ENCODE data around the gene FAM237B.
A peak's percentile ranks its signal among the peaks of the same experiment; 100 is the strongest.
"Not testable (repeated sequence)": the region's sequence is repeated elsewhere in the genome, so short reads cannot be mapped to it uniquely, and the experiment has no call there.

FAM237B gene

GRCh38 chr7:90320801-90321494 lies at the start of gene FAM237B:
TSS of gene FAM237B (minus strand) at chr7:90321304. CDS start at chr7:90319748, 1,556 bp downstream.
- Histone ChIP-seq H3K9ac (ENCODE audit: low read length) (peak within 1 kb of the TSS; percentile 50), H3K27me3 (ENCODE audit: control insufficient read depth, insufficient read depth, low read length) (peaks cover 60% of the 10 kb centered on the region), H3K27ac (ENCODE audit: low read depth, low read length) (no peak within 1 kb of the TSS), H3K4me3 (ENCODE audit: low read depth, low read length) (peak within 1 kb of the TSS; percentile 73), H3K9me3 (ENCODE audit: control insufficient read depth, insufficient read depth, low read depth, low read length) (no peaks in the 10 kb centered on the region), H3K36me3 (ENCODE audit: control insufficient read depth, insufficient read depth, low read length) (no peaks in the 10 kb centered on the region), H3K4me1 (ENCODE audit: control insufficient read depth, insufficient read depth, low read length) (0 out of 2 replicates have a peak, but pooled peaks cover 8% of the 10 kb centered on the region)

- no peak overlapping the region for H3K9ac ChIP-seq (ENCODE audit: low read length)
- H3K36me3 ChIP-seq (ENCODE audit: control insufficient read depth, insufficient read depth, low read length): peaks cover 29% of the 10 kb centered on the region
- H3K9me3 ChIP-seq (ENCODE audit: control insufficient read depth, insufficient read depth, low read depth, low read length): no peaks in the 10 kb centered on the region
- H3K4me3 ChIP-seq (ENCODE audit: low read depth, low read length): no peak overlapping the region
- H3K27me3 ChIP-seq (ENCODE audit: control insufficient read depth, insufficient read depth, low read length): no peaks in the 10 kb centered on the region
- no peak overlapping the region for H3K27ac ChIP-seq (ENCODE audit: low read depth, low read length)
- H3K4me1 ChIP-seq (ENCODE audit: control insufficient read depth, insufficient read depth, low read length): no peaks in the 10 kb centered on the region
Measured at GRCh38 chr7:90351987-90352386, 30.9 kb upstream of the FAM237B start.

GRCh38 chr7:90350032-90350431 lies 28.9 kb upstream of the FAM237B start:
- not testable (repeated sequence) for H3K27ac ChIP-seq (ENCODE audit: low read depth, low read length); H3K4me1 ChIP-seq (ENCODE audit: control insufficient read depth, insufficient read depth, low read length); H3K4me3 ChIP-seq (ENCODE audit: low read depth, low read length); H3K9me3 ChIP-seq (ENCODE audit: control insufficient read depth, insufficient read depth, low read depth, low read length); H3K9ac ChIP-seq (ENCODE audit: low read length); H3K27me3 ChIP-seq (ENCODE audit: control insufficient read depth, insufficient read depth, low read length)
- H3K36me3 ChIP-seq (ENCODE audit: control insufficient read depth, insufficient read depth, low read length): peaks cover 11% of the 10 kb centered on the region

GRCh38 chr7:90349305-90349704 lies 28.2 kb upstream of the FAM237B start:
- Histone ChIP-seq H3K4me3 (ENCODE audit: low read depth, low read length) (no peak overlapping the region), H3K36me3 (ENCODE audit: control insufficient read depth, insufficient read depth, low read length) (peaks cover 6% of the 10 kb centered on the region; the same call in 1 of the 2 replicates)

GRCh38 chr7:90347759-90348158 lies 26.7 kb upstream of the FAM237B start:
- no peak overlapping the region for H3K9ac ChIP-seq (ENCODE audit: low read length)
- no peaks in the 10 kb centered on the region for H3K9me3 ChIP-seq (ENCODE audit: control insufficient read depth, insufficient read depth, low read depth, low read length)
- H3K4me3 ChIP-seq (ENCODE audit: low read depth, low read length): peak overlapping the region; percentile 96
- no peaks in the 10 kb centered on the region for H3K27me3 ChIP-seq (ENCODE audit: control insufficient read depth, insufficient read depth, low read length)
- H3K36me3 ChIP-seq (ENCODE audit: control insufficient read depth, insufficient read depth, low read length): no peaks in the 10 kb centered on the region
- H3K27ac ChIP-seq (ENCODE audit: low read depth, low read length): no peak overlapping the region
- no peaks in the 10 kb centered on the region for H3K4me1 ChIP-seq (ENCODE audit: control insufficient read depth, insufficient read depth, low read length)

More at GRCh38 chr7:90349305-90349704, 28.2 kb upstream of the FAM237B start:
- no peaks in the 10 kb centered on the region for H3K9me3 ChIP-seq (ENCODE audit: control insufficient read depth, insufficient read depth, low read depth, low read length)
- no peaks in the 10 kb centered on the region for H3K4me1 ChIP-seq (ENCODE audit: control insufficient read depth, insufficient read depth, low read length)
- no peaks in the 10 kb centered on the region for H3K27me3 ChIP-seq (ENCODE audit: control insufficient read depth, insufficient read depth, low read length)
- no peak overlapping the region for H3K27ac ChIP-seq (ENCODE audit: low read depth, low read length)
- no peak overlapping the region for H3K9ac ChIP-seq (ENCODE audit: low read length)

- no peaks in the 10 kb centered on the region for H3K36me3 ChIP-seq (ENCODE audit: control insufficient read depth, insufficient read depth, low read length)
- peak within 1 kb of the TSS; percentile 49; the same call in 1 of the 2 replicates for H3K27ac ChIP-seq (ENCODE audit: low read depth, low read length)
- H3K4me1 ChIP-seq (ENCODE audit: control insufficient read depth, insufficient read depth, low read length): no peaks in the 10 kb centered on the region
- no peaks in the 10 kb centered on the region for H3K9me3 ChIP-seq (ENCODE audit: control insufficient read depth, insufficient read depth, low read depth, low read length)
- H3K27me3 ChIP-seq (ENCODE audit: control insufficient read depth, insufficient read depth, low read length): no peaks in the 10 kb centered on the region
- peak within 1 kb of the TSS; percentile 93 for H3K9ac ChIP-seq (ENCODE audit: low read length)
- peak within 1 kb of the TSS; percentile 96 for H3K4me3 ChIP-seq (ENCODE audit: low read depth, low read length)
Measured at GRCh38 chr7:90346336-90347125, 25.4 kb upstream of the FAM237B start, which contains the start of gene GTPBP10. TSS of gene GTPBP10 (plus strand) at chr7:90346716. CDS start at chr7:90346742, 26 bp downstream.

GRCh38 chr7:90345595-90346335 lies 24.7 kb upstream of the FAM237B start:
- no peaks in the 10 kb centered on the region for H3K36me3 ChIP-seq (ENCODE audit: control insufficient read depth, insufficient read depth, low read length)
- H3K4me3 ChIP-seq (ENCODE audit: low read depth, low read length): peak overlapping the region; percentile 96
- H3K9me3 ChIP-seq (ENCODE audit: control insufficient read depth, insufficient read depth, low read depth, low read length): no peaks in the 10 kb centered on the region
- no peaks in the 10 kb centered on the region for H3K4me1 ChIP-seq (ENCODE audit: control insufficient read depth, insufficient read depth, low read length)
- H3K27me3 ChIP-seq (ENCODE audit: control insufficient read depth, insufficient read depth, low read length): no peaks in the 10 kb centered on the region
- 0 out of 2 replicates have a peak overlapping the region, but pooled peaks have one; percentile 21 for H3K27ac ChIP-seq (ENCODE audit: low read depth, low read length)
- peak overlapping the region; percentile 93 for H3K9ac ChIP-seq (ENCODE audit: low read length)

- Histone ChIP-seq H3K9ac (ENCODE audit: low read length) (no peak overlapping the region), H3K9me3 (ENCODE audit: control insufficient read depth, insufficient read depth, low read depth, low read length) (no peaks in the 10 kb centered on the region), H3K4me1 (ENCODE audit: control insufficient read depth, insufficient read depth, low read length) (no peaks in the 10 kb centered on the region), H3K4me3 (ENCODE audit: low read depth, low read length) (0 out of 2 replicates have a peak overlapping the region, but pooled peaks have one; percentile 96), H3K27ac (ENCODE audit: low read depth, low read length) (no peak overlapping the region), H3K27me3 (ENCODE audit: control insufficient read depth, insufficient read depth, low read length) (no peaks in the 10 kb centered on the region), H3K36me3 (ENCODE audit: control insufficient read depth, insufficient read depth, low read length) (no peaks in the 10 kb centered on the region)
Measured at GRCh38 chr7:90345016-90345415, 23.9 kb upstream of the FAM237B start.

DNA sequence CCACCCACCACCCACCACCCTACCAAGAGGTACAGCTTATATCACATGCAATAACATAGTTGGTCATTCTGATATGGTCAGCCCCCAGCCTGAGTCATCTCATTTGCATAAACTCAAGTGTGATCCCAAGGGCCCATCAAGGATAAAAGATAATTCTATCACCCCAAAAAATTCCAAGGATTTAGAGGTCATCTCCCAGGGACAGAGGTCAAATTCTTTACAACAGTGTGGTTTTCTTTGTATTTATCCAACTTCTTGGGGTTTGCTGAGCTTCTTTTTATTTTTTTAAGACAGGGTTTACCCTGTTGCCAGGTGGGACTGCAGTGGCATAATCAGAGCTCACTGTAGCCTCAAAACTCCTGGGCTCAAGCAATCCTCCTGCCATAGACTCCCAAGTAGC lies 16.0 kb upstream of the FAM237B start:
- Histone ChIP-seq H3K4me1 (ENCODE audit: control insufficient read depth, insufficient read depth, low read length) (no peaks in the 10 kb centered on the region), H3K9ac (ENCODE audit: low read length) (no peak overlapping the region), H3K9me3 (ENCODE audit: control insufficient read depth, insufficient read depth, low read depth, low read length) (peaks cover 2% of the 10 kb centered on the region; the same call in 1 of the 2 replicates), H3K36me3 (ENCODE audit: control insufficient read depth, insufficient read depth, low read length) (no peaks in the 10 kb centered on the region), H3K27me3 (ENCODE audit: control insufficient read depth, insufficient read depth, low read length) (no peaks in the 10 kb centered on the region), H3K4me3 (ENCODE audit: low read depth, low read length) (no peak overlapping the region), H3K27ac (ENCODE audit: low read depth, low read length) (no peak overlapping the region)

DNA sequence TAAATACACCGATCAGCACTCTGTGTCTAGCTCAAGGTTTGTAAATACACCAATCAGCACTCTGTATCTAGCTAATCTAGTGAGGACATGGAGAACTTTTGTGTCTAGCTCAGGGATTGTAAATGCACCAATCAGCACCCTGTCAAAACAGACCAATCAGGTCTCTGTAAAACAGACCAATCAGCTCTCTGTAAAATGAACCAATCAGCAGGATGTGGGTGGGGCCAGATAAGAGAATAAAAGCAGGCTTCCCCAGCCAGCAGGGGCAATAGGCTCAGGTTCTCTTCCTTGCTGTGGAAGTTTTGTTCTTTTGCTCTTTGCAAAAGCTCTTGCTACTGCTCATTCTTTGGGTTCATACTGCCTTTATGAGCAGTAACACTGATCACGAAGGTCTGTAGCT lies 13.8 kb upstream of the FAM237B start:
- H3K4me3 ChIP-seq (ENCODE audit: low read depth, low read length); H3K27ac ChIP-seq (ENCODE audit: low read depth, low read length); H3K4me1 ChIP-seq (ENCODE audit: control insufficient read depth, insufficient read depth, low read length); H3K9me3 ChIP-seq (ENCODE audit: control insufficient read depth, insufficient read depth, low read depth, low read length); H3K36me3 ChIP-seq (ENCODE audit: control insufficient read depth, insufficient read depth, low read length); H3K9ac ChIP-seq (ENCODE audit: low read length); H3K27me3 ChIP-seq (ENCODE audit: control insufficient read depth, insufficient read depth, low read length): not testable (repeated sequence)
